AG20443 (cell line): ENCODE results near the gene SLC8A2.

Experiments used
- DNase-seq: peaks from one replicate; pipeline ENCODE4 v3.0.0; 2012; ENCODE audit warnings: low spot score, mixed read lengths

The SLC8A2 gene

GRCh38 chr19:47503130-47503825 is 31.6 kb upstream of the SLC8A2 start:
- no peak for DNase-seq

- no peak for DNase-seq
These were observed 28.5 kb upstream of the SLC8A2 start for GRCh38 chr19:47499863-47500830.

GRCh38 chr19:47499371-47499770 is 27.7 kb upstream of the SLC8A2 start:
- DNase-seq = no peak

GRCh38 chr19:47498561-47498960 is 26.9 kb upstream of the SLC8A2 start:
- no peak for DNase-seq

GRCh38 chr19:47497821-47498520 is 26.3 kb upstream of the SLC8A2 start:
- no peak for DNase-seq

GRCh38 chr19:47497050-47497766 is 25.5 kb upstream of the SLC8A2 start:
- DNase-seq = no peak

- DNase-seq = no peak
These were observed 24.0 kb upstream of the SLC8A2 start for GRCh38 chr19:47495478-47496372.

GRCh38 chr19:47494729-47495128 is 23.0 kb upstream of the SLC8A2 start:
- no peak for DNase-seq

- DNase-seq = no peak
These were observed 22.5 kb upstream of the SLC8A2 start for GRCh38 chr19:47494211-47494547.

- no peak for DNase-seq
These were observed 21.9 kb upstream of the SLC8A2 start for GRCh38 chr19:47493378-47494210.

- DNase-seq = no peak
These were observed 21.1 kb upstream of the SLC8A2 start for GRCh38 chr19:47492571-47493377.

GRCh38 chr19:47492137-47492533 is 20.4 kb upstream of the SLC8A2 start:
- no peak for DNase-seq

GRCh38 chr19:47491358-47492136 is 19.9 kb upstream of the SLC8A2 start:
- DNase-seq = no peak

GRCh38 chr19:47490847-47491246 is 19.2 kb upstream of the SLC8A2 start:
- DNase-seq = no peak

GRCh38 chr19:47490031-47490430 is 18.3 kb upstream of the SLC8A2 start:
- DNase-seq = no peak

GRCh38 chr19:47489072-47489914 is 17.6 kb upstream of the SLC8A2 start:
- no peak for DNase-seq
